Measurements from ENCODE around the gene LOXL4. TPM values are rescaled to one million over a fixed set of nuclear protein-coding genes. Genes with fewer than 3 reads are reported as not detected.

Gene LOXL4
- total RNA-seq, 4 donors from 2014 or later, result 8.1 to 16.9 (median 15.1) TPM

DNA sequence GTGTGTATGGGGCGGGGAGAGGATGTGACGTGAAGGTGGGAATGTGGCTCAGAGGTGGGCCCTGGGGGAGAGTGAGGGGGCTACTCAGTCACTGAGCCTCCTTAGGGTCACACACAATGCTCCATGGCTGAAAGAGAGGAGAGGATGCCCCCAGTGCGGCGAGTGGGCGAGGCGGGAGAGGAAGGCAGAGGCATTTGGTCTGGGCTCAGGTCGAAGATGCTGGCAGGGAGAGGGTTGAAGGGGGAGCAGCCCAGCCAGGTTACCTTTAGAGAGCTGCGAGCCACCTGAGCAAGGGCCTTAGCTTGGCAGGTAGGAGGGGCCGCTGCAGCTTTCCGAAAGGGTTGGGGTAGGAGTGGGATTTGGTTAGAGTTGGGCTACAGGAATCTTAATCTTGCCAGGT, 4.7 kb upstream of the LOXL4 start:
- peaks cover 0 to 20% of the 10 kb centered on the region in 2 donors for H3K4me1 ChIP-seq
- TF ChIP-seq POLR2A (IDR thresholded peaks at IDR 0.05), result no peak
- TF ChIP-seq, protein P1, sequence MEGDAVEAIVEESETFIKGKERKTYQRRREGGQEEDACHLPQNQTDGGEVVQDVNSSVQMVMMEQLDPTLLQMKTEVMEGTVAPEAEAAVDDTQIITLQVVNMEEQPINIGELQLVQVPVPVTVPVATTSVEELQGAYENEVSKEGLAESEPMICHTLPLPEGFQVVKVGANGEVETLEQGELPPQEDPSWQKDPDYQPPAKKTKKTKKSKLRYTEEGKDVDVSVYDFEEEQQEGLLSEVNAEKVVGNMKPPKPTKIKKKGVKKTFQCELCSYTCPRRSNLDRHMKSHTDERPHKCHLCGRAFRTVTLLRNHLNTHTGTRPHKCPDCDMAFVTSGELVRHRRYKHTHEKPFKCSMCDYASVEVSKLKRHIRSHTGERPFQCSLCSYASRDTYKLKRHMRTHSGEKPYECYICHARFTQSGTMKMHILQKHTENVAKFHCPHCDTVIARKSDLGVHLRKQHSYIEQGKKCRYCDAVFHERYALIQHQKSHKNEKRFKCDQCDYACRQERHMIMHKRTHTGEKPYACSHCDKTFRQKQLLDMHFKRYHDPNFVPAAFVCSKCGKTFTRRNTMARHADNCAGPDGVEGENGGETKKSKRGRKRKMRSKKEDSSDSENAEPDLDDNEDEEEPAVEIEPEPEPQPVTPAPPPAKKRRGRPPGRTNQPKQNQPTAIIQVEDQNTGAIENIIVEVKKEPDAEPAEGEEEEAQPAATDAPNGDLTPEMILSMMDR (IDR thresholded peaks at IDR 0.05), result no peak
- H3K4me3 ChIP-seq, result no peak overlapping the region
- no peak overlapping the region for H3K27ac ChIP-seq
- H3K27me3 ChIP-seq, result no peaks in the 10 kb centered on the region
- no peaks in the 10 kb centered on the region for H3K9me3 ChIP-seq
- intact Hi-C loops (cut with DNase I; ENCODE audit: low total_unique reads), result no loop called here
- no peaks in the 10 kb centered on the region for H3K36me3 ChIP-seq
- peak in 1 of 2 donors; percentile 8 for DNase-seq

DNA sequence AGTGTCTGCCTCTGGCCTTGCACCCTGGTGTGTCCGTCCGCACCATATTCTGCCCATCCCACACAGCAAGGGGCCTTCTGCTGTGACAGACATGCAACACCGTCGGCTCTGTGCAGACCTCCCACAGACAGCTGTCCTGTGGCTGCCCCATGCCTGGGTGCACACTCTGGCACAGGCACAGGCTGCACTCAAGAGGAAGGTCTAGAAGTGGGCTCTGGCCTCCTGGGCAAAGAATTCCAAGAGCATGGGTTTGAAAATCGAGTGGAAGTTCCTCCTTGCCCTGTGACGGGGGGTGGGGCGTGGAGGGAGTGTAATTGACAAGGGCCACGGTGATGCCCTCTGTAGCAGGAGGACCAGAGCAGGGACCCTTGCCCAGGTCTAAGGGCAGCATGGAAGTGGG, 4.3 kb upstream of the LOXL4 start:
- peaks cover 0 to 20% of the 10 kb centered on the region in 2 donors for H3K4me1 ChIP-seq
- intact Hi-C loops (cut with DNase I; ENCODE audit: low total_unique reads), result no loop called here
- H3K27ac ChIP-seq, result no peak overlapping the region
- TF ChIP-seq, protein P1 (IDR thresholded peaks at IDR 0.05), result no peak
- TF ChIP-seq POLR2A (IDR thresholded peaks at IDR 0.05), result no peak
- no peaks in the 10 kb centered on the region for H3K27me3 ChIP-seq
- peak in 1 of 2 donors; percentile 6 for DNase-seq
- H3K9me3 ChIP-seq, result no peaks in the 10 kb centered on the region
- H3K36me3 ChIP-seq, result no peaks in the 10 kb centered on the region
- no peak overlapping the region for H3K4me3 ChIP-seq

- Histone ChIP-seq H3K4me1 (peaks cover 0 to 26% of the 10 kb centered on the region in 2 donors), H3K27me3 (no peaks in the 10 kb centered on the region), H3K9me3 (no peaks in the 10 kb centered on the region), H3K27ac (peak overlapping the region in 1 of 2 donors; percentile 94), H3K36me3 (no peaks in the 10 kb centered on the region), H3K4me3 (no peak overlapping the region)
- TF ChIP-seq POLR2A (IDR thresholded peaks at IDR 0.05), result no peak
- TF ChIP-seq, protein P1 (IDR thresholded peaks at IDR 0.05), result no peak
- no peak for DNase-seq
- intact Hi-C loops (cut with DNase I; ENCODE audit: low total_unique reads), result no loop called here
These were observed 2.8 kb upstream of the LOXL4 start for GRCh38 chr10:98270786-98271185.

DNA sequence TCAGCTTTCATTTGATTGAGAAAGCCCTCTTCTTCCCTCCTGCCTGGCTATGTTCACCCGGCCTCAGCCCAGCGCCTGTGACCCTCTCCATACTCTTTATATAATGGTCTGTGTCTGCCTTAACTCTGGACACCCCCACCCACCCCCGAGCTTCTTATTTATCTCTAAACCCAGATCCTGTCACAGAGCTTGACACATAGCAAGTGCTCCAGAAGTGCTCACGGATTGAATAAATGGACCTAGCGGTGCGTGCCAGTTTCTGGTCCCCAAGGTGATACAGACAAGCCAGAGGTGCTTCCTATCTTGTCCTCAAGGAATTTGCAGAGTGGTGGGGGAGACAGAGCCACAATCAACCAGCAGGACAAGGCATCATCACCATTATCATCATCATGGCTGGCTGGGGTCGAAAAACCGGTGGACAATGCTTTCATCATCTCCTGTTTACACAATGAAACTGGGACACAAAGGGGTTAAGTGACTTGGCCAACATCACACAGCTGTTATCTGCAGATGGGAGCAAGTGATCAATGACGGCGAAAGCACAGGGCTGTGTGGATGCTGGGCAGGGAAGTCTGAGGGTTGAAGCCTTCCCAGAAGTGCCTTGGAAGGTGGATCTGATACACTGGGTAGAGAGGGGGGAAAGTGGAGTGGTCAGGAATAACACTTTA, 2.2 kb upstream of the LOXL4 start:
- no peaks in the 10 kb centered on the region for H3K27me3 ChIP-seq
- H3K4me1 ChIP-seq, result peaks cover 0 to 26% of the 10 kb centered on the region in 2 donors
- intact Hi-C loops (cut with DNase I; ENCODE audit: low total_unique reads), result no loop called here
- TF ChIP-seq POLR2A (IDR thresholded peaks at IDR 0.05), result no peak
- TF ChIP-seq, protein P1 (IDR thresholded peaks at IDR 0.05), result no peak
- no peak for DNase-seq
- H3K27ac ChIP-seq, result peak overlapping the region; percentile 94 to 96
- no peaks in the 10 kb centered on the region for H3K9me3 ChIP-seq
- no peaks in the 10 kb centered on the region for H3K36me3 ChIP-seq
- H3K4me3 ChIP-seq, result no peak overlapping the region

GRCh38 chr10:98269435-98269912, 1.5 kb upstream of the LOXL4 start:
- no peak overlapping the region for H3K4me3 ChIP-seq
- H3K4me1 ChIP-seq, result peaks cover 0 to 26% of the 10 kb centered on the region in 2 donors
- no peak for TF ChIP-seq POLR2A (IDR thresholded peaks at IDR 0.05)
- intact Hi-C loops (cut with DNase I; ENCODE audit: low total_unique reads), result no loop called here
- no peaks in the 10 kb centered on the region for H3K27me3 ChIP-seq
- H3K36me3 ChIP-seq, result no peaks in the 10 kb centered on the region
- peak overlapping the region; percentile 94 to 96 for H3K27ac ChIP-seq
- H3K9me3 ChIP-seq, result no peaks in the 10 kb centered on the region
- DNase-seq, result peak; percentile 80 to 84

Measured in uterus (tissue), 4 donors.